Measurements from ENCODE around the gene CATSPERZ.

The CATSPERZ gene

DNA sequence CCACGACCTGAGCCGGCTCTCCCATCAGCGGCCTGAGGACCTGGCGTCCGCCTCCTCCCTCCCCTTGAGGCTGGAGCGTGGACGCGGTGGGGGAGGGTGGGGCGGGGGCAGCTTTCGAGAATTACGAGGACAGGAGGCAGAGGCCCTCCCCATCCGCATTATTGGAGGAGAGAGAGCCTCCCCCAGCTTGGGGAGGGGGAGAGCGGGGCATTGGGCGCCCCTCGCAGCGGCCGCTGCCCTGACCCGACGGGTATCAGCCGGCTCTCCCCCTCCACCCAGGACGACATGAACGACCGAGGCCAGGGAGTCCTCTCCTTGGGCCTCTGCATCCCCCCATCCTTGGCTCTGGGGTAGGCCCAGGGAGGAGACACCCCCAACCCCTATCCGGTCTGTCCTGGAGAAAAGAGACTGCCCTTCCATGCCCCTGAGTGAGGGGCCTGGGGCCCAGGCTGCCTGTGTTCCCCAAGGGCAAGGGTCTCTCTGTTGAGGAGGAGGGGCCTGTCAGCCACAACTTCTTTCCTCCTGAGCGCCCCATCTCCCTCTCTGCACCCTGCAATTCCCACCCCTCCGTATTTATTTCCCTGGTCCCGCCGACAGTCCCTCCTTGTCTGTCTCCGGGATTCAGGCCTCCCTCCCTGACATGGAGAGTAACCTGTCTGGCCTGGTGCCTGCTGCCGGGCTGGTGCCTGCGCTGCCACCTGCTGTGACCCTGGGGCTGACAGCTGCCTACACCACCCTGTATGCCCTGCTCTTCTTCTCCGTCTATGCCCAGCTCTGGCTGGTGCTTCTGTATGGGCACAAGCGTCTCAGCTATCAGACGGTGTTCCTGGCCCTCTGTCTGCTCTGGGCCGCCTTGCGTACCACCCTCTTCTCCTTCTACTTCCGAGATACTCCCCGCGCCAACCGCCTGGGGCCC is 14.0 kb upstream of the CATSPERZ start:
- peak; percentile 72 for DNase-seq (ENCODE audit: low spot score)

DNA sequence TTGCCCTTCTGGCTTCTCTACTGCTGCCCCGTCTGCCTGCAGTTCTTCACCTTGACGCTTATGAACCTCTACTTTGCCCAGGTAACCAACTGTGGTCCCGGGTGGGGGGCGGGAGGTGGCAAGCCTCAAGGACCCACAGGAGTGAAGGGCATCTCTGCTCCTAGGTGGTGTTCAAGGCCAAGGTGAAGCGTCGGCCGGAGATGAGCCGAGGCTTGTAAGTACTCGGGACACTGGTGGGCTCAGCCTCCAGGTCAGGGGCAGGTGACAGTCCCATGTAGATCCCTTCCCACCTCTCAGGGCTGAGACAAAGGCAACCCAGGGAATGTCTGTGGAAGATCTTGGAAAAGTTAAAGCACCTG is 13.4 kb upstream of the CATSPERZ start:
- DNase-seq (ENCODE audit: low spot score): no peak

DNA sequence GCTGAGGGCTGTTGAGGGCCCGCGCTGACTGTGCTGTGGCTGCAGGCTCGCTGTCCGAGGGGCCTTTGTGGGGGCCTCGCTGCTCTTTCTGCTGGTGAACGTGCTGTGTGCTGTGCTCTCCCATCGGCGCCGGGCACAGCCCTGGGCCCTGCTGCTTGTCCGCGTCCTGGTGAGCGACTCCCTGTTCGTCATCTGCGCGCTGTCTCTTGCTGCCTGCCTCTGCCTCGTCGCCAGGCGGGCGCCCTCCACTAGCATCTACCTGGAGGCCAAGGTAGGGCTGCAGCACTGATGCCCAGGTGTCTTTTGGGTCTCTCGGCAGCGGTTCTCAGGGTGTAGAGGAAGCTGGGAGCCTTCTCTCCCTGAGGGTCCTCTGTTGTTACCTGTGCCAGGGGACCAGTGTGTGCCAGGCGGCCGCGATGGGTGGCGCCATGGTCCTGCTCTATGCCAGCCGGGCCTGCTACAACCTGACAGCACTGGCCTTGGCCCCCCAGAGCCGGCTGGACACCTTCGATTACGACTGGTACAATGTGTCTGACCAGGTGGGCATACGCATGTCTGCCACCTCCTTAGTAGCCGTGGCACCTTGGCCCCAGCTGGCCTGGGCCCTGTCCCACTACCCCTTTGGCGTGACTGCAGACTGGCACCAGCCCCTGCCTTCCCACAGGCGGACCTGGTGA is 12.3 kb upstream of the CATSPERZ start:
- DNase-seq (ENCODE audit: low spot score): no peak

DNA sequence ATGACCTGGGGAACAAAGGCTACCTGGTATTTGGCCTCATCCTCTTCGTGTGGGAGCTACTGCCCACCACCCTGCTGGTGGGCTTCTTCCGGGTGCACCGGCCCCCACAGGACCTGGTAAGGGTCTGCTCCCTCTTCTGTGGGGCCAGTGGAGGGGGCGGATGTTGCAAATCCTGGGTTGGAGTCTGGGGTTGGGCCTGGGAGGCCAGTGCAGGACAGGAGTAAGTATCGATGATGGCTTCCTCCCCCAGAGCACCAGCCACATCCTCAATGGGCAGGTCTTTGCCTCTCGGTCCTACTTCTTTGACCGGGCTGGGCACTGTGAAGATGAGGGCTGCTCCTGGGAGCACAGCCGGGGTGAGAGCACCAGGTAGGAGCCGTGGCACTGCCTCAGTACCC is 11.8 kb upstream of the CATSPERZ start:
- no peak for DNase-seq (ENCODE audit: low spot score)

DNA sequence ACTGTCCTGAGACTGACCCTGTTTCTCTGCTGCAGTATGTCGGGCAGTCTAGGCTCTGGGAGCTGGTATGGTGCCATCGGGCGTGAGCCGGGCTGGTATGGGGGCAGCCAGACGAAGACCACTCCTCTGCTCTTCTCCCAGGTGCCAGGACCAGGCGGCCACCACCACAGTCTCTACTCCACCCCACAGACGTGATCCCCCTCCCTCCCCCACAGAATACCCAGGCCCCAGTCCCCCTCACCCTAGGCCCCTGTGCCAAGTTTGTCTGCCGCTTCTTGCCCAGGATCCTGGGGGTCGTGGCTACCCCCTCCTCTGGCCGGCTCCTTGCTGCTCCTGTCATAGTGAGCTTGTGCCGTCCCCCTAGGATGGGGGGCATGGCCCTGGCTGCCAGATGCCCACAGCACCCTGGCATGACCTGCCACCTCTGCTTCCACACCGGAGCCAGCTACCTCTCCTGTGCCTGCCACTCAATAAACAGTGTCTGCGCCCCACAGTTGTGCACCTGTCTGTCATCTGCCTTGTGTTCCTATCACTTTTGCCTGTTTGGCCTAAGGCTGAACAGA is 11.1 kb upstream of the CATSPERZ start:
- no peak for DNase-seq (ENCODE audit: low spot score)

DNA sequence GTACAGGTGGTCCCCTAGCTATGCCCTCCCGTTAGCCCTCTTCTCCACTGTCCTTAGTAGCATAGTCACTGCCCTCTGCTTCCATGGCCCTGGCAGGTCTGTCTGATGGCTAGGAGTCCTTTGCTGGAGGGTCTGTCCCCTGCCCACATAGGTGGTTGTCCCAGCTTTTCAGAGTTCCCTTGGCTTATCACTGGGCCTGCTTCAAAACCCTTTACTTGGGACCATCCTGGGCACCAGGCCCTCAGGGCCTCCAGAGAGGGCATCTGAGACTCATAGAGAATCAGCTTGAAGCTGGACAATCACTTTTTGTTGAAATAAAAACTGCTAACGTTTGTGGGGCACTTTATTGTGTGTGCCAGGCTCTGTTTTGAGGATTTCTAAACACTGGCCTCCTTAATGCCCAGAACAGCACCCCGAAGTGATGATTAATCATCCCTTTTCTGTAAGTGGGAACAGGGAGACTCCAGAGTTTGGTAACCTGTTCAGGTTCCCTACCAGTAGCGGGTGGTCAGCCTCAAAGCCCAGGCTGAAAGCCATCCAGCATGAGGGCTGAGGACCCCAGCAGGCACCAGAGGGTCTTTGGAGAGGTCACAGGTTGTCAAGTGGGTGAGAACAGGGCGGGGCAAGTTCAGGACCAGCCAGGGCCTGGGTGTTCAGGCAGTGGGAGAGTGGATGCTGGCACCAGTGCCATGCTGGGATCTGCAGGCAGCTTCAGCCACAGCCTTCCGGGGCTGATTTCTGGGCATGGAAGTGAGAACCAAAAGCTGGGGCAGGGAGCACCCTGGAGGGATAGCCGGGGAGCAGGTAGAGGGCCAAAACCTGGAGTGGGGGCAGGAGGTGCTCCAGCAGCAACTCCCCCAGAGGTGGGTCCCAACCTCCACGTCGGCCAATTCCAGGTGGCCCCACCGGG is 9.6 kb upstream of the CATSPERZ start:
- DNase-seq (ENCODE audit: low spot score): no peak

DNA sequence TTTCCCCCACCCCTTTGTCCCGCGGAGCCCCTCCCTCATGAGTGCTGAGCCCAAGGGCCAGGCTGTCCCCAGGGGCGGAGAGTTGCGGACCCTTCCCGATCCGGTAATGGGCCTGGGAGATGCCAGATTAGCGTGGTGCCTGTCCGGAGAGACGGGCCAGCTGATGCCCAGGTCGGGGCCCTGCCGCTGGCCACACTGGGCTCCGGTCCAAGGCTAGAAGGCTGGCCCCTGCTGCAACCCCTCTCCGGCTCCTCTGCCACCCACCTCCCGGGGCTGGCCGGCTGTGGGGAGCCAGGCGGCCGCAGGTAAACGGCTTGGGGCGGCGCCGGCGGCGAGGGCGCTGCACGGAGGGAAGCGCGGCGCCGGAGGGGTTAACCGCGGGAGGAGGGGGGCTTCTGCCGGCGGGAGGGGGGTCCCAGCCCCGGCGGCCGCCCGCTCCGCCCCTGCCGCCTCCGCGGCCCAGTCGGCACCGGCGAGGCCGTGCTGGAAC is 8.9 kb upstream of the CATSPERZ start, which contains the start of gene KCNK4:
TSS of gene KCNK4 (plus strand) at position 41 of the 490 bp plus-strand sequence. CDS start 1,717 bp downstream, outside the sequence.
- DNase-seq (ENCODE audit: low spot score): no peak

DNA sequence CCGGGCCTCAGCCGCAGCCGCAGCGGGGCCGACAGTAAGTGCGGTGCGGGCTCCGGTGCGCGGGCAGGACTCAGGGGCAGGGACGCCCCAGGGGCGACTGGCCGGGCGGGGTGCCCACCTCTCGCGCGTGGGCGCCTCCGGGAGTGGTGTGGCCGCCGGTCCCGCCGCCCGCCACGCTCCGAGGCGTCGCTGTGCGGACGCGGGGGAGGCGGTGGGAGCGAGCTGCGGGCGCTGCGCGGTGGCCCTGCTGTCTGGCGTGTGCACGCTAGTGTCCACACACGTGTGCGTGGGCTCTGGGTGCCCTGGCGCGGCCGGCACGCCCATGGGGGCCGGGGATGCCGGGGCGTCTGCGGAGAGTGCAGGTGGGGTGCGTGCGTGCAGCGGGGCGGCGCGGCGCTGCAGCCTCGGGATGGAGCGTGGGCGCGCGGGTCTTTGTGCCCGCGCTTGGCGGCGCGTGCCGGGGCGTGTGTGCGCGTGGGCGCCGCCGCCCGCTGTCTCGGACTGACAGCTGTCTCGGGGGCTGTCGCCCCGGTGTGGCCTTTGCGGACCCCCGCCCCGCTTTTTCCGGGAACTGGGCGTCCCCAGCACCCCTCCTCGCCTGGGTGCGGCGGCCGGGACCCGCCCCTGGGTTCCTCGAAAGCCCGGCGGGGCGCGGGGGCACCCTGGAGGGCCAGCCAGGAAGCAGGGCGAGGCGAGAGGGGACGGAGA is 8.3 kb upstream of the CATSPERZ start:
- no peak for DNase-seq (ENCODE audit: low spot score)

DNA sequence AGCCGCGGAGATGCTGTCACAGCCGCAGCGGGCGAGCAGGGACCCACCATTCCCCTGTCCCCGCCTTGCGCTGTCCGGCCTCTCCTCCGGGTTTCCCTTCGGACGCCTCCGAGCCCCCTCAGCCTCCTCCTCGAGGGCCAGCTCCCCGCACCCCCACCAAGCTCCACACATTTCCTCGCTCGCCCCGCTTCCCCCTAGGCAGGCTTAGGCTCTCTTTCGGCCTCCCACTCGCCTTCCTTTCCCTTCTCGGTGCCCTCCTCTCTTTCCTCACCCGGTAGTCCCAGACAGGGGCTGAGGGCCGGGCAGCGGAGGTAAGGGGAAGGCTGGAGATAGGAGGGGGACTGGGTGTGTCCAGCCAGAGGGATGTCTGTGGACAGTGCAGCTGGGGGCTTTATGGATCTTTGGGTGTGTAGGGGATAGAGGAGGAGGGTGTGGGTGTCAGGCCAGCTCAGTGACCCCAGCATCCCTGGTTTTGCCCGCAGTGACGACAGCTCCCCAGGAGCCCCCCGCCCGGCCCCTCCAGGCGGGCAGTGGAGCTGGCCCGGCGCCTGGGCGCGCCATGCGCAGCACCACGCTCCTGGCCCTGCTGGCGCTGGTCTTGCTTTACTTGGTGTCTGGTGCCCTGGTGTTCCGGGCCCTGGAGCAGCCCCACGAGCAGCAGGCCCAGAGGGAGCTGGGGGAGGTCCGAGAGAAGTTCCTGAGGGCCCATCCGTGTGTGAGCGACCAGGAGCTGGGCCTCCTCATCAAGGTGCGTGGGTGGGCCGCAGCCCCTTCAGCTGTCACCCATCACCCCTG is 7.5 kb upstream of the CATSPERZ start:
- no peak for DNase-seq (ENCODE audit: low spot score)

DNA sequence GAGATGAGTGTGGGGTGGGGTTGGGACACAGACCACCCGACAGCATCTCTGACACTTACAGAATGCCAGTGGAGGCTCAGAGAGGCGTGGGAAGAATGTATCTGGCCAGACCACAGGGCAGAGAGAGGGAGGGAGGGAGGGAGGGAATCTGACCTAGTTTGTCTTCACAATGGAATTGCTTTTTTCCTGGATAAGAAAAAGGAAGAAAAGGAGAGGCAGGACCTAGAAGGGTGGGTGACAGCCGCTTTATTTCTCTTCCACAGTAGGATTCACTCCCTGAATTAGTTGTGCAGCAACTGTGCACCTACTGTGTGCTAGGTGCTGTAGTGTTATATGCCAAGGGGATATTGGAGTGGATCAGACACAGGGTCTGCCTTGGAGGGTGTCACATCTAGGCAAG is 5.4 kb upstream of the CATSPERZ start:
- no peak for DNase-seq (ENCODE audit: low spot score)

DNA sequence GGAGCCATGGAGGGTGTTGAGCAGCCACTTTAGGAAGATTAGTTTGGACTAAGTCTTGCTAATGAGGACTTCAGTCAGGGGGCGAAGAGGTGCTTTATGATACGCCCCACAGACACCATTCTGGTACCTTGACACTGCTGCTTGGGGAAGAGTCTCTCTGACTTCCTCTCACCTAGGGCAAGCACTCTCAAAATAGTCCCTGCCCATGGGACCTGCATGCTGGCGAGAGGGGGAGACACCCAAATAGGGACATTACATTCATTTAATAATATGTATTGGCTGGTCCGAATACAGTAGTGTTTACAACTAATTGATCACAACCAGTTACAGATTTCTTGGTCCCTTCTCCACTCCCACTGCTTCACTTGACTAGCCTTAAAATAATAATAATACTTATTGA is 4.4 kb upstream of the CATSPERZ start:
- DNase-seq (ENCODE audit: low spot score): no peak

DNA sequence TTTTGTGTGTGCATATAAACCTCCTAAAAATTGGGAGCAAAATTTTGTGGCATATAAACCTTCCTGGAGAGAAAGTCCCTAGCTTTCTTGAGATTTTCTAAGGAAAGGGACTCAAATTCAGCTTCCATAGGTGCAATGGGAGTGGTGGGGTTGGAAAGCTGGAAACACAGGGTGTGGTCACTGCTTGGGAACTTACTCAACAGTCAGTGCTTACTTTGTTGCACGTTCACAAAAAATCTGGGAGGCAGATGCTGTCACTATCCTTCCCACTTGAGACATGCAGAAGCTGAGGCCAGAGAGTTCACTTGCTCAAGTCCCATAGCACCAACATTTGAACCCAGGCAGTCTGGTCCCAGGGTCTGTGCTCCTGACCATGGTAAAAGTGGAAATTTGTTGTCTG is 3.9 kb upstream of the CATSPERZ start:
- no peak for DNase-seq (ENCODE audit: low spot score)

DNA sequence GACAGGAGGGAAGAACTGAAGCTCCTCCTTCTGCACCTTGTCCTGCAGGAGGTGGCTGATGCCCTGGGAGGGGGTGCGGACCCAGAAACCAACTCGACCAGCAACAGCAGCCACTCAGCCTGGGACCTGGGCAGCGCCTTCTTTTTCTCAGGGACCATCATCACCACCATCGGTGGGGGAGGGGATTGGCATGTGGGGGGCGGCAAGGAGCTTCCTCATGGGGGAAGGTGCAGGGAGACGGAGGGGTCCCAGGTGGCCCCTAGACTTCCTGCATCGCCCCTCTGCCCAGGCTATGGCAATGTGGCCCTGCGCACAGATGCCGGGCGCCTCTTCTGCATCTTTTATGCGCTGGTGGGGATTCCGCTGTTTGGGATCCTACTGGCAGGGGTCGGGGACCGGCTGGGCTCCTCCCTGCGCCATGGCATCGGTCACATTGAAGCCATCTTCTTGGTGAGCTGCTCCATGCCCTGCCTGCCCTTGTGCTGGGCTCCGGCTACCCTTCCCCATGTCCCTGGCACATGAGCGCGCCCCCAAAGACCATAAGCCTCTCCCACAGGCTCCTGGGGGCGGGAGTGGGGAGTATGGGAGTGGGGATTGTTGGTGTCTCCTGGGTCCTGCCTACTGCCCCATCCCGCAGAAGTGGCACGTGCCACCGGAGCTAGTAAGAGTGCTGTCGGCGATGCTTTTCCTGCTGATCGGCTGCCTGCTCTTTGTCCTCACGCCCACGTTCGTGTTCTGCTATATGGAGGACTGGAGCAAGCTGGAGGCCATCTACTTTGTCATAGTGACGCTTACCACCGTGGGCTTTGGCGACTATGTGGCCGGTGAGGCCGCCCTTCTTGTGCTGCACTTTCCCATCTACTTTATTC is 3.1 kb upstream of the CATSPERZ start:
- no peak for DNase-seq (ENCODE audit: low spot score)

DNA sequence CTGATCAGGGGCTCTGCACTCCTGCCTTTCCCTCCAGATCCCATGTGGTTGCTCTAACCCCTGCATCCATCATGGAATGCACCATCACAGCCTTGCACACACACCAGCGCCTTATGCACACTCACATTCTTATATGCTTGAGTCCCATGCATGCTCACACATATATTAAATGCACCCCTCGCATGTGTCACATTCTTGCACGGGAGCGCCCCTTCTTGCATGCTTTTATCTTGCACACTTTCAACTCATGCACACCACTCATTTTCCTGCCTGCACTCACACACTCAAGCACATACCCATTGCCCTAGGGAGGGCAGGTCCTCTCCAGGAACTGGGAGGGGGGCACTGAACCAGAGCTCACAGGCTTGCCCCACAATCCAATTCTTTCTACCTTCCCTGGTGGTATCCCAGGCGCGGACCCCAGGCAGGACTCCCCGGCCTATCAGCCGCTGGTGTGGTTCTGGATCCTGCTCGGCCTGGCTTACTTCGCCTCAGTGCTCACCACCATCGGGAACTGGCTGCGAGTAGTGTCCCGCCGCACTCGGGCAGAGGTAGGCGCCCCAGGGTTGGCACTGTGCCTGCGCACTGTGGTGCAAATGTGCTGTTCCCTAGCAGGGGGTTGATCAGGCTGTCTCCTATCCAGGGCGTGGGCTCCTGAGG is 2.3 kb upstream of the CATSPERZ start:
- no peak for DNase-seq (ENCODE audit: low spot score)

DNA sequence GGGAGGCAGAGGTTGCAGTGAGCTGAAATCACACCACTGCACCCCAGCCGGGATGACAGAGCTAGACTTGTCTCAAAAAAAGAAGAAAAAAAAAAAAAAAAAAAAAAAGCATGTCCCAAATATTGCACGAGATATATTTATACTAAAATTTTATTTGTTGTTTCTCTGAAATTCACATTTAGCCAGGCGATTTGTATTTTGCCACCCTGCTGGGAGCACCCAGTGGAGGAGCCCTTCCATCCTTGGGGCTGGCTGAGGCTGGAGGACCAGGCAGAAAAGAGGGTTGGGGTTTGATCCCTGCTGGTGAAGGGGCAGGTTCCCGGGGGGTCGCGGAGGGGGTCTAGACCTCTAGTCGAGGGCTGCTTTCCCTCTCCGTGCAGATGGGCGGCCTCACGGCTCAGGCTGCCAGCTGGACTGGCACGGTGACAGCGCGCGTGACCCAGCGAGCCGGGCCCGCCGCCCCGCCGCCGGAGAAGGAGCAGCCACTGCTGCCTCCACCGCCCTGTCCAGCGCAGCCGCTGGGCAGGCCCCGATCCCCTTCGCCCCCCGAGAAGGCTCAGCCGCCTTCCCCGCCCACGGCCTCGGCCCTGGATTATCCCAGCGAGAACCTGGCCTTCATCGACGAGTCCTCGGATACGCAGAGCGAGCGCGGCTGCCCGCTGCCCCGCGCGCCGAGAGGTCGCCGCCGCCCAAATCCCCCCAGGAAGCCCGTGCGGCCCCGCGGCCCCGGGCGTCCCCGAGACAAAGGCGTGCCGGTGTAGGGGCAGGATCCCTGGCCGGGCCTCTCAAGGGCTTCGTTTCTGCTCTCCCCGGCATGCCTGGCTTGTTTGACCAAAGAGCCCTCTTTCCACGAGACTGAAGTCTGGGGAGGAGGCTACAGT is 952 bp upstream of the CATSPERZ start:
- peak; percentile 57 for DNase-seq (ENCODE audit: low spot score)

DNA sequence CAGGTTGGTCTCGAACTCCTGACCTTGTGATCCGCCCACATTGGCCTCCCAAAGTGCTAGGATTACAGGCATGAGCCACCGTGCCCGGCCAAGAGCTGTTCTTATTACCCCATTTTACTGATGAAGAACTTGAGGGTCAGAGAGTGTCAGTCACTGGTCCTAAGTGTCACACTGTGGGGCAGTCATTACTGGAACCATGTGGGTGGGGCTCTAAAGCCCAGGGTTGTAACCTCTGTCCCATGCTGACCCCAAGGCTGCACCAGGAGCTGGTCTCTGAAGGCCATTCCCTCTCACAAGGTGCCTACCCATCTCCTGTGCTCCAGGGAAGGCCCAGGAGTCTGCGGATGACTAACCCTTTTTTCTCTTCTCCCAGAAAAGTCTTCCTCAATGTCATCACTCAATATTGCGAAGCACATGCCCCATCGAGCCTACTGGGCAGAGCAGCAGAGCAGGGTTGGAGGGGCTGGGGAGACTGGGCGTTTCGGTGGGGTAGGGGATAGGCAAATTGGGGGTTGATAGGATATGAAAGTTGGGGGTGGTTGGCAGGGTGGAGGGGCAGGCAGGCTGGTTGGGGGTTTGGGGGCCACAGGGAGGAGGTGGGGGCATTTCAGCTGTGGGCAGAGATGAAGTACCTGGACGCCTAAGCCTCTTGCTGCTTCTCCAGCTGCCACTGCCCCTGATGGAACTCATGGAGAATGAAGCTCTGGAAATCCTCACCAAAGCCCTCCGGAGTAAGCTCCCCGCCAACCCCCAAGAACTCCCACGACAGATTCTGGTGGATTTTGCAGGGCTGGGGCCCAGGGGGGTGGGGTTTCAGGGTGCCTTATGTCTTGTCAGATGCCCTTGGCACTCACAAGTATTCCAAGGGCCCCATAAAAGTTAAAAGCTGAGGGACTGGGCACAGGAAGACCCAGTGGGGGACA is 3.2 kb downstream of the CATSPERZ start:
- no peak for DNase-seq (ENCODE audit: low spot score)

DNA sequence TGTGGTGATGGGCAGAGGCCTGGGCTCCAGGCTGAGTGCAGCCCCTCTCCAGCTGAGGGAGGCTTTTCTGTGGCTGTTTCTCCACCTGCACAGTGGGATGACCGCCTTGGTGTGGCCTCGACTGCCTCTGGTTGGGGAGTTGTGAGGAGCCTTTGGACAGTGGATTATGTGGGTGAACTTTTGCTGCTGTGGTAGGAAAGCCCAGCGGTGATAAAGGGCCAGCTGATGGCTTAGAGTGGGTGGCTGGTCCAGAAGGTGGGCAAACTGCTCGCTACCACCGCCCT is 3.8 kb downstream of the CATSPERZ start:
- no peak for DNase-seq (ENCODE audit: low spot score)

Measured in hematopoietic multipotent progenitor cell treated with erythropoietin and hydrocortisone succinate and interleukin-3 and kit ligand, for 15 days (in vitro differentiated cells).